HepG2 (cell line): ENCODE measurements around the gene HRC. TPM values are rescaled to one million over a fixed set of nuclear protein-coding genes. Genes with fewer than 3 reads are reported as not detected.

Experiments
- BRCA1 ChIP-seq: sonication (generic); formaldehyde crosslinking; IDR thresholded peaks from 2 replicates; pipeline ENCODE4 v1.4.0; 2020; ENCODE audit warnings: missing genetic modification reagents
- ERF ChIP-seq: IDR thresholded peaks from 2 replicates; pipeline ENCODE4 v1.6.1; 2018; ENCODE audit warnings: missing biosample characterization, missing genetic modification reagents
- ETV5 ChIP-seq: IDR thresholded peaks from 2 replicates; pipeline ENCODE4 v1.6.1; 2018; ENCODE audit warnings: missing biosample characterization, missing genetic modification reagents, inconsistent platforms, borderline replicate concordance
- FOXJ3 ChIP-seq: sonication (generic); formaldehyde crosslinking; IDR thresholded peaks from 2 replicates; pipeline ENCODE4 v1.4.0; 2020; ENCODE audit warnings: missing genetic modification reagents, mild to moderate bottlenecking, borderline replicate concordance
- FOXP4 ChIP-seq: sonication (generic); formaldehyde crosslinking; IDR thresholded peaks from 2 replicates; pipeline ENCODE4 v1.4.0; 2020; ENCODE audit warnings: missing genetic modification reagents
- HCFC1 ChIP-seq: fragments of 150-350 bp; IDR thresholded peaks from 2 replicates; pipeline ENCODE4 v1.6.1; 2014; ENCODE audit warnings: low read depth, low read length
- KLF11 ChIP-seq: IDR thresholded peaks from 2 replicates; pipeline ENCODE4 v1.6.1; 2016; ENCODE audit warnings: missing compliant biosample characterization
- KLF9 ChIP-seq: IDR thresholded peaks from 2 replicates; pipeline ENCODE4 v1.6.1; 2016; ENCODE audit warnings: low read depth
- MEIS1 ChIP-seq: sonication (generic); formaldehyde crosslinking; IDR thresholded peaks from 2 replicates; pipeline ENCODE4 v1.9.0; 2021; ENCODE audit warnings: mild to moderate bottlenecking, missing genetic modification reagents, moderate library complexity, borderline replicate concordance
- NFIC ChIP-seq: IDR thresholded peaks from 2 replicates; pipeline ENCODE4 v1.6.1; 2012; ENCODE audit warnings: mild to moderate bottlenecking, low read length, inconsistent platforms
- NFYC ChIP-seq: IDR thresholded peaks from 2 replicates; pipeline ENCODE4 v1.6.1; 2016; ENCODE audit warnings: missing genetic modification reagents, missing compliant biosample characterization
- PLRG1 ChIP-seq: fragments of 450-650 bp; conservative IDR thresholded peaks from 2 replicates; pipeline ENCODE4 v1.6.1; 2016
- PREB ChIP-seq: sonication (generic); formaldehyde crosslinking; IDR thresholded peaks from 2 replicates; pipeline ENCODE4 v1.4.0; 2020; ENCODE audit warnings: missing genetic modification reagents
- SNAPC2 ChIP-seq: sonication (generic); formaldehyde crosslinking; IDR thresholded peaks from 2 replicates; pipeline ENCODE4 v1.8.1; 2022; ENCODE audit warnings: mild to moderate bottlenecking, missing genetic modification reagents
- SPEN ChIP-seq: sonication (generic); formaldehyde crosslinking; IDR thresholded peaks from 2 replicates; pipeline ENCODE4 v1.5.1; 2020; ENCODE audit warnings: low read depth, mild to moderate bottlenecking, missing genetic modification reagents
- STAG1 ChIP-seq: sonication (generic); formaldehyde crosslinking; IDR thresholded peaks from 2 replicates; pipeline ENCODE4 v1.4.0; 2020; ENCODE audit warnings: missing genetic modification reagents
- ZNF263 ChIP-seq: sonication (generic); formaldehyde crosslinking; IDR thresholded peaks from 2 replicates; pipeline ENCODE4 v1.4.0; 2020; ENCODE audit warnings: missing genetic modification reagents
- ZNF326 ChIP-seq: sonication (generic); formaldehyde crosslinking; IDR thresholded peaks from 2 replicates; pipeline ENCODE4 v1.4.0; 2020; ENCODE audit warnings: missing genetic modification reagents, borderline replicate concordance
- ZNF747 ChIP-seq: sonication (generic); formaldehyde crosslinking; IDR thresholded peaks from 2 replicates; pipeline ENCODE4 v1.8.1; 2023; ENCODE audit warnings: missing genetic modification reagents, mild to moderate bottlenecking, borderline replicate concordance
- polyA plus RNA-seq, 8 experiments: library from polyadenylated mRNA; depleted of rRNA in 3 of 8; stranded (reverse) in 7 of 8; unstranded in 1 of 8; fragments of >200 nt; fragmentation: Illumina TruSeq in 4 of 8; extraction: Trizol in 4 of 8; gene quantifications; 2 replicates each; pipeline versions ENCODE4 v1.2.1 to v1.2.3, GENCODE V29; 2011 to 2016; ENCODE audit warnings: low read depth in 4 of 8, missing spikeins in 1 of 8, mixed read lengths in 1 of 8; ENCODE audit not compliant: insufficient read depth in 1 of 8
- total RNA-seq, 5 experiments: library from RNA; depleted of rRNA; stranded (reverse); fragments of >200 nt; fragmentation: Illumina TruSeq; extraction: Trizol; gene quantifications; 2 replicates each; pipeline ENCODE4 v1.2.3, GENCODE V29; 2016; ENCODE audit warnings: low read depth in 1 of 5
- TF ChIP-seq, protein P1 (sequence below): sonication (generic); formaldehyde crosslinking; IDR thresholded peaks from 2 replicates; pipeline ENCODE4 v1.9.0; 2022; ENCODE audit warnings: missing genetic modification reagents, mild to moderate bottlenecking, borderline replicate concordance
- TF ChIP-seq, protein P2 (sequence below), 2 experiments: sonication (generic) in 1 of 2; formaldehyde crosslinking in 1 of 2; IDR thresholded peaks; 2 replicates each; pipeline versions ENCODE4 v1.4.0 to v1.6.1; 2016 to 2020; ENCODE audit warnings: borderline replicate concordance in 1 of 2, low read depth in 1 of 2, mild to moderate bottlenecking in 1 of 2, missing genetic modification reagents in 1 of 2

Gene HRC
- total and polyA plus RNA-seq, 2 of the 13 experiments (the other 11 are each of a cell fraction or from before 2014, with no cell fraction given) = 3.6 to 15.4 TPM

GRCh38 chr19:49113762-49114629 is 41.2 kb downstream of the HRC start, which contains the start of gene LIN7B (continued):
- TF ChIP-seq, protein P1, sequence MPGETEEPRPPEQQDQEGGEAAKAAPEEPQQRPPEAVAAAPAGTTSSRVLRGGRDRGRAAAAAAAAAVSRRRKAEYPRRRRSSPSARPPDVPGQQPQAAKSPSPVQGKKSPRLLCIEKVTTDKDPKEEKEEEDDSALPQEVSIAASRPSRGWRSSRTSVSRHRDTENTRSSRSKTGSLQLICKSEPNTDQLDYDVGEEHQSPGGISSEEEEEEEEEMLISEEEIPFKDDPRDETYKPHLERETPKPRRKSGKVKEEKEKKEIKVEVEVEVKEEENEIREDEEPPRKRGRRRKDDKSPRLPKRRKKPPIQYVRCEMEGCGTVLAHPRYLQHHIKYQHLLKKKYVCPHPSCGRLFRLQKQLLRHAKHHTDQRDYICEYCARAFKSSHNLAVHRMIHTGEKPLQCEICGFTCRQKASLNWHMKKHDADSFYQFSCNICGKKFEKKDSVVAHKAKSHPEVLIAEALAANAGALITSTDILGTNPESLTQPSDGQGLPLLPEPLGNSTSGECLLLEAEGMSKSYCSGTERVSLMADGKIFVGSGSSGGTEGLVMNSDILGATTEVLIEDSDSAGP (CRISPR knock-in tag) = peak; percentile 38; the same call in 1 of the 2 replicates
- TF ChIP-seq SPEN (CRISPR knock-in tag) = no peak; the same call in 1 of the 2 replicates
- no peak for TF ChIP-seq NFIC
- TF ChIP-seq BRCA1 (CRISPR knock-in tag) = no peak; the same call in 1 of the 2 replicates
- no peak for TF ChIP-seq HCFC1
- no peak for TF ChIP-seq PLRG1
- TF ChIP-seq MEIS1 = no peak
- TF ChIP-seq FOXP4 (CRISPR knock-in tag) = no peak
- peak; percentile 62; the same call in 1 of the 2 replicates for TF ChIP-seq ZNF263 (CRISPR knock-in tag)
- TF ChIP-seq, protein P2, sequence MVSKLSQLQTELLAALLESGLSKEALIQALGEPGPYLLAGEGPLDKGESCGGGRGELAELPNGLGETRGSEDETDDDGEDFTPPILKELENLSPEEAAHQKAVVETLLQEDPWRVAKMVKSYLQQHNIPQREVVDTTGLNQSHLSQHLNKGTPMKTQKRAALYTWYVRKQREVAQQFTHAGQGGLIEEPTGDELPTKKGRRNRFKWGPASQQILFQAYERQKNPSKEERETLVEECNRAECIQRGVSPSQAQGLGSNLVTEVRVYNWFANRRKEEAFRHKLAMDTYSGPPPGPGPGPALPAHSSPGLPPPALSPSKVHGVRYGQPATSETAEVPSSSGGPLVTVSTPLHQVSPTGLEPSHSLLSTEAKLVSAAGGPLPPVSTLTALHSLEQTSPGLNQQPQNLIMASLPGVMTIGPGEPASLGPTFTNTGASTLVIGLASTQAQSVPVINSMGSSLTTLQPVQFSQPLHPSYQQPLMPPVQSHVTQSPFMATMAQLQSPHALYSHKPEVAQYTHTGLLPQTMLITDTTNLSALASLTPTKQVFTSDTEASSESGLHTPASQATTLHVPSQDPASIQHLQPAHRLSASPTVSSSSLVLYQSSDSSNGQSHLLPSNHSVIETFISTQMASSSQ (IDR thresholded peaks at IDR 0.05; ENCODE audit: low read depth) = no peak
- TF ChIP-seq, protein P2 (CRISPR knock-in tag; IDR thresholded peaks at IDR 0.05; ENCODE audit: borderline replicate concordance) = no peak
- TF ChIP-seq ZNF326 (CRISPR knock-in tag) = no peak
- TF ChIP-seq ERF (CRISPR knock-in tag) = peak; percentile 71; the same call in 1 of the 2 replicates
- TF ChIP-seq ETV5 (CRISPR knock-in tag) = no peak
- no peak for TF ChIP-seq ZNF747
- TF ChIP-seq KLF9 (CRISPR knock-in tag) = no peak
- peak; percentile 71 for TF ChIP-seq NFYC (CRISPR knock-in tag)
- TF ChIP-seq FOXJ3 (CRISPR knock-in tag) = no peak
- no peak for TF ChIP-seq PREB
- no peak for TF ChIP-seq KLF11 (CRISPR knock-in tag)
- no peak for TF ChIP-seq STAG1 (CRISPR knock-in tag)
- TF ChIP-seq SNAPC2 (CRISPR knock-in tag) = no peak
